HEK293 (cell line): ENCODE results near the gene FAM168A.

Source experiments
- CTCF ChIA-PET: fragments of 350-600 bp; formaldehyde crosslinking; extraction: SDS; loops from one replicate; lab custom pipeline; 2021; ENCODE audit warnings: antibody characterized with exemption; lab: Yijun Ruan, JAX
- POLR2A ChIA-PET: fragments of 300-600 bp; formaldehyde crosslinking; extraction: SDS; loops from one replicate; lab custom pipeline; 2020; ENCODE audit warnings: antibody characterized with exemption, inconsistent platforms; lab: Yijun Ruan, JAX
- H3K27ac ChIP-seq: fragments of 200-500 bp; sonication (Bioruptor generic); 2 replicates; pipeline ENCODE4 v1.5.1; 2014; ENCODE audit warnings: low read depth, low read length, control low read depth, inconsistent platforms; ENCODE audit errors: extremely low read depth
- H3K36me3 ChIP-seq, 2 experiments: fragments of 200-500 bp in 1 of 2; sonication (Bioruptor generic) in 1 of 2; 1 replicate in 1 of 2; 2 replicates in 1 of 2; pipeline ENCODE4 v1.5.1; 2014 to 2017; ENCODE audit warnings: inconsistent platforms in 2 of 2, low read length in 2 of 2; ENCODE audit not compliant: control insufficient read depth in 2 of 2, insufficient read depth in 1 of 2
- H3K4me1 ChIP-seq: fragments of 200-500 bp; sonication (Bioruptor generic); 2 replicates; pipeline ENCODE4 v1.5.1; 2014; ENCODE audit warnings: mild to moderate bottlenecking, low read length, inconsistent platforms; ENCODE audit not compliant: control insufficient read depth, insufficient read depth
- H3K4me3 ChIP-seq: 2 replicates; pipeline ENCODE4 v1.5.1; 2011; ENCODE audit warnings: low read depth, mild to moderate bottlenecking, control low read depth, low read length, moderate library complexity
- H3K9me3 ChIP-seq: fragments of 200-500 bp; sonication (Bioruptor generic); 2 replicates; pipeline ENCODE4 v1.5.1; 2014; ENCODE audit warnings: low read depth, low read length, inconsistent platforms; ENCODE audit not compliant: control insufficient read depth, insufficient read depth
- KLF1 ChIP-seq: fragments of 450-650 bp; formaldehyde crosslinking; IDR thresholded peaks from 2 replicates; pipeline ENCODE4 v1.5.1; 2016; ENCODE audit warnings: missing biosample characterization, missing genetic modification characterization
- SETDB1 ChIP-seq: IDR thresholded peaks from one replicate; pipeline ENCODE4 v1.6.1; 2017; ENCODE audit warnings: mild to moderate bottlenecking, low read length, moderate library complexity, mixed read lengths; ENCODE audit not compliant: insufficient read length
- SP3 ChIP-seq: fragments of 450-650 bp; formaldehyde crosslinking; IDR thresholded peaks from 2 replicates; pipeline ENCODE4 v1.5.1; 2016; ENCODE audit warnings: missing biosample characterization, missing genetic modification characterization
- TCF7L2 ChIP-seq: IDR thresholded peaks from 2 replicates; pipeline ENCODE4 v1.6.1; 2011; ENCODE audit warnings: low read depth, mild to moderate bottlenecking, inconsistent platforms, low read length, moderate library complexity, borderline replicate concordance
- TRIM28 ChIP-seq: IDR thresholded peaks from 2 replicates; pipeline ENCODE4 v1.6.1; 2011; ENCODE audit warnings: low read length, control low read depth, borderline replicate concordance
- ZBTB1 ChIP-seq: fragments of 450-650 bp; formaldehyde crosslinking; IDR thresholded peaks from 2 replicates; pipeline ENCODE4 v1.5.1; 2016; ENCODE audit warnings: missing biosample characterization, missing genetic modification characterization
- ZIC2 ChIP-seq: fragments of 450-650 bp; formaldehyde crosslinking; IDR thresholded peaks from 2 replicates; pipeline ENCODE4 v1.5.1; 2016; ENCODE audit warnings: missing biosample characterization, missing genetic modification characterization
- ZNF138 ChIP-seq: fragments of 450-650 bp; formaldehyde crosslinking; IDR thresholded peaks from 2 replicates; pipeline ENCODE4 v1.5.1; 2016; ENCODE audit warnings: missing biosample characterization, missing genetic modification characterization, borderline replicate concordance
- ZNF202 ChIP-seq: fragments of 450-650 bp; formaldehyde crosslinking; IDR thresholded peaks from 2 replicates; pipeline ENCODE4 v1.5.1; 2016; ENCODE audit warnings: missing biosample characterization, missing genetic modification characterization, borderline replicate concordance
- ZNF214 ChIP-seq: fragments of 450-650 bp; formaldehyde crosslinking; IDR thresholded peaks from 2 replicates; pipeline ENCODE4 v1.5.1; 2017; ENCODE audit warnings: missing biosample characterization, mild to moderate bottlenecking, missing genetic modification characterization, borderline replicate concordance
- ZNF221 ChIP-seq: fragments of 450-650 bp; formaldehyde crosslinking; IDR thresholded peaks from 2 replicates; pipeline ENCODE4 v1.5.1; 2017; ENCODE audit warnings: missing biosample characterization, missing genetic modification characterization, borderline replicate concordance
- ZNF223 ChIP-seq: fragments of 450-650 bp; formaldehyde crosslinking; IDR thresholded peaks from 2 replicates; pipeline ENCODE4 v1.5.1; 2016; ENCODE audit warnings: missing biosample characterization, missing genetic modification characterization
- ZNF23 ChIP-seq: fragments of 450-650 bp; formaldehyde crosslinking; IDR thresholded peaks from 2 replicates; pipeline ENCODE4 v1.5.1; 2016; ENCODE audit warnings: missing biosample characterization, missing genetic modification characterization, borderline replicate concordance
- ZNF423 ChIP-seq: fragments of 450-650 bp; formaldehyde crosslinking; IDR thresholded peaks from 2 replicates; pipeline ENCODE4 v1.5.1; 2016; ENCODE audit warnings: missing biosample characterization, missing genetic modification characterization
- ZNF529 ChIP-seq: fragments of 450-650 bp; formaldehyde crosslinking; IDR thresholded peaks from 2 replicates; pipeline ENCODE4 v1.5.1; 2017; ENCODE audit warnings: missing genetic modification characterization, missing biosample characterization; ENCODE audit not compliant: insufficient replicate concordance
- ZNF747 ChIP-seq: fragments of 450-650 bp; formaldehyde crosslinking; IDR thresholded peaks from 2 replicates; pipeline ENCODE4 v1.5.1; 2016; ENCODE audit warnings: missing biosample characterization, missing genetic modification characterization
- ZNF785 ChIP-seq: fragments of 450-650 bp; formaldehyde crosslinking; IDR thresholded peaks from 2 replicates; pipeline ENCODE4 v1.5.1; 2016; ENCODE audit warnings: missing biosample characterization, missing genetic modification characterization
- ZSCAN30 ChIP-seq: fragments of 450-650 bp; IDR thresholded peaks from 2 replicates; pipeline ENCODE4 v1.5.1; 2018; ENCODE audit warnings: missing biosample characterization, mild to moderate bottlenecking, missing genetic modification characterization, moderate library complexity
- TF ChIP-seq, protein P1 (sequence below): fragments of 450-650 bp; formaldehyde crosslinking; IDR thresholded peaks from 2 replicates; pipeline ENCODE4 v1.5.1; 2016; ENCODE audit warnings: missing biosample characterization, missing genetic modification characterization
- TF ChIP-seq, protein P2 (sequence below): fragments of 450-650 bp; formaldehyde crosslinking; IDR thresholded peaks from 2 replicates; pipeline ENCODE4 v1.5.1; 2016; ENCODE audit warnings: missing biosample characterization, missing genetic modification characterization
- TF ChIP-seq, protein P3 (sequence below): fragments of 450-650 bp; formaldehyde crosslinking; IDR thresholded peaks from 2 replicates; pipeline ENCODE4 v1.5.1; 2016; ENCODE audit warnings: missing biosample characterization, missing genetic modification characterization
- TF ChIP-seq, protein P4 (sequence below): fragments of 450-650 bp; formaldehyde crosslinking; IDR thresholded peaks from 2 replicates; pipeline ENCODE4 v1.5.1; 2016; ENCODE audit warnings: missing biosample characterization, missing genetic modification characterization

Gene FAM168A

DNA sequence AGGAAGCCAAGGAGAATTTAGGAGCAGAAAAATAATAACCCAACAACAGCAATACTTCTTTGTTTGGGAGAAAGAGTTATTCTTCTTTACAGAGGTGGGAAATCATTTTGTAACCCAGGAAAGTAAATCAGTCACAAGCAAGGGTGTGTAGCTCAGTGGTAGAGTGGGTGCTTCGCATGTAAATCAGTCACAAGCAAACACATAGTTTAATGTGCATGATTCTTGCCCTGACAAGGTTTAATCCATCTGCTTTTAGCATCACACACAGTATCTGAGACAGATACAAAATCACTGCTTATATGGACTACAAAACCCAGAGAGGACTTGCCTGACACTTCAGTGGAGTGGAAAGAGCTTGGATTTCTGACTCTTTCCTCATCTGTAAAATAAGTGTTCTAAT is 139.7 kb downstream of the FAM168A start:
- ChIA-PET CTCF (interaction anchor here (1.0 kb wide), 1 partner anchor 9 kb away, joined by 7 read pairs; no protein-coding TSS in a partner anchor), POLR2A (interaction anchor here (0.6 to 0.7 kb wide), 2 partner anchors 38 to 1280 kb away, joined by 5 to 7 read pairs; no protein-coding TSS in a partner anchor)
- Histone ChIP-seq H3K9me3 (no peaks in the 10 kb centered on the region), H3K27ac (no peak overlapping the region), H3K4me3 (no peak overlapping the region), H3K36me3 (no peaks in the 10 kb centered on the region), H3K4me1 (no peaks in the 10 kb centered on the region; the same call in 1 of the 2 replicates)
- TF ChIP-seq ZNF223 (tag by site-specific recombination), result no peak
- TF ChIP-seq, protein P1, sequence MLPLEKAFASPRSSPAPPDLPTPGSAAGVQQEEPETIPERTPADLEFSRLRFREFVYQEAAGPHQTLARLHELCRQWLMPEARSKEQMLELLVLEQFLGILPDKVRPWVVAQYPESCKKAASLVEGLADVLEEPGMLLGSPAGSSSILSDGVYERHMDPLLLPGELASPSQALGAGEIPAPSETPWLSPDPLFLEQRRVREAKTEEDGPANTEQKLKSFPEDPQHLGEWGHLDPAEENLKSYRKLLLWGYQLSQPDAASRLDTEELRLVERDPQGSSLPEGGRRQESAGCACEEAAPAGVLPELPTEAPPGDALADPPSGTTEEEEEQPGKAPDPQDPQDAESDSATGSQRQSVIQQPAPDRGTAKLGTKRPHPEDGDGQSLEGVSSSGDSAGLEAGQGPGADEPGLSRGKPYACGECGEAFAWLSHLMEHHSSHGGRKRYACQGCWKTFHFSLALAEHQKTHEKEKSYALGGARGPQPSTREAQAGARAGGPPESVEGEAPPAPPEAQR (tag by site-specific recombination), result no peak

DNA sequence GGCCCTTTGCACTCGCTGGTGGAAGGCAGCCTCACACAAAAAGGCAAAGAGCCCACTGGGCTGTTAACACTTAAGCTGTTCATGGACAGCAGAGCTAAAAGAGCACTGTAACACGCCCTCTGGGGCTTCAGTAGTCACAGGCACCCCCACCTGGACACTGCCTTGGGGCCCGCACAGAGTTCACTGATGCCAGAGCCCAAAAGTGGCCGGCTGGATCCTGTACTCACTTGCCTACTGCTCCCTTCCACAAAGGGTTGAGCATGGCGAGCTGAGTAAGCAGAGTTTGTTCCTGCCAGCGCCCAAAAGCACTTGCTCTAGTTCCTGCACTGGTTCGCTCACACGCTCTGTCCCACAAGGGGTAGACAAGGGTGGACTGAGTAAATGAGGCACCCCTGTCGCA is 142.9 kb downstream of the FAM168A start:
- ChIA-PET CTCF (interaction anchor here (1.2 kb wide), 1 partner anchor 19 kb away, joined by 3 read pairs; no protein-coding TSS in a partner anchor), POLR2A (no interaction called here)
- no peak overlapping the region for H3K4me3 ChIP-seq
- H3K27ac ChIP-seq, result no peak overlapping the region
- H3K36me3 ChIP-seq, result no peaks in the 10 kb centered on the region
- no peaks in the 10 kb centered on the region for H3K9me3 ChIP-seq
- TF ChIP-seq ZNF423, result no peak
- TF ChIP-seq TCF7L2, result no peak
- no peak for TF ChIP-seq TRIM28
- no peak for TF ChIP-seq KLF1 (tag by site-specific recombination)
- TF ChIP-seq, protein P2, sequence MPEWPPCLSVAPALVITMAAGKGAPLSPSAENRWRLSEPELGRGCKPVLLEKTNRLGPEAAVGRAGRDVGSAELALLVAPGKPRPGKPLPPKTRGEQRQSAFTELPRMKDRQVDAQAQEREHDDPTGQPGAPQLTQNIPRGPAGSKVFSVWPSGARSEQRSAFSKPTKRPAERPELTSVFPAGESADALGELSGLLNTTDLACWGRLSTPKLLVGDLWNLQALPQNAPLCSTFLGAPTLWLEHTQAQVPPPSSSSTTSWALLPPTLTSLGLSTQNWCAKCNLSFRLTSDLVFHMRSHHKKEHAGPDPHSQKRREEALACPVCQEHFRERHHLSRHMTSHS (tag by site-specific recombination), result no peak
- TF ChIP-seq ZNF214 (tag by site-specific recombination), result no peak
- TF ChIP-seq SETDB1, result no peak
- no peak for TF ChIP-seq ZNF138 (tag by site-specific recombination)
- no peak for TF ChIP-seq ZIC2 (tag by site-specific recombination)
- TF ChIP-seq ZNF785 (tag by site-specific recombination), result no peak
- no peak for TF ChIP-seq ZNF221 (tag by site-specific recombination)
- TF ChIP-seq, protein P3, sequence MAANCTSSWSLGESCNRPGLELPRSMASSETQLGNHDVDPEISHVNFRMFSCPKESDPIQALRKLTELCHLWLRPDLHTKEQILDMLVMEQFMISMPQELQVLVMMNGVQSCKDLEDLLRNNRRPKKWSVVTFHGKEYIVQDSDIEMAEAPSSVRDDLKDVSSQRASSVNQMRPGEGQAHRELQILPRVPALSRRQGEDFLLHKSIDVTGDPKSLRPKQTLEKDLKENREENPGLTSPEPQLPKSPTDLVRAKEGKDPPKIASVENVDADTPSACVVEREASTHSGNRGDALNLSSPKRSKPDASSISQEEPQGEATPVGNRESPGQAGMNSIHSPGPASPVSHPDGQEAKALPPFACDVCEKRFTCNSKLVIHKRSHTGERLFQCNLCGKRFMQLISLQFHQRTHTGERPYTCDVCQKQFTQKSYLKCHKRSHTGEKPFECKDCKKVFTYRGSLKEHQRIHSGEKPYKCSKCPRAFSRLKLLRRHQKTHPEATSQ, result no peak
- no peak for TF ChIP-seq ZNF202 (tag by site-specific recombination)
- TF ChIP-seq, protein P4, sequence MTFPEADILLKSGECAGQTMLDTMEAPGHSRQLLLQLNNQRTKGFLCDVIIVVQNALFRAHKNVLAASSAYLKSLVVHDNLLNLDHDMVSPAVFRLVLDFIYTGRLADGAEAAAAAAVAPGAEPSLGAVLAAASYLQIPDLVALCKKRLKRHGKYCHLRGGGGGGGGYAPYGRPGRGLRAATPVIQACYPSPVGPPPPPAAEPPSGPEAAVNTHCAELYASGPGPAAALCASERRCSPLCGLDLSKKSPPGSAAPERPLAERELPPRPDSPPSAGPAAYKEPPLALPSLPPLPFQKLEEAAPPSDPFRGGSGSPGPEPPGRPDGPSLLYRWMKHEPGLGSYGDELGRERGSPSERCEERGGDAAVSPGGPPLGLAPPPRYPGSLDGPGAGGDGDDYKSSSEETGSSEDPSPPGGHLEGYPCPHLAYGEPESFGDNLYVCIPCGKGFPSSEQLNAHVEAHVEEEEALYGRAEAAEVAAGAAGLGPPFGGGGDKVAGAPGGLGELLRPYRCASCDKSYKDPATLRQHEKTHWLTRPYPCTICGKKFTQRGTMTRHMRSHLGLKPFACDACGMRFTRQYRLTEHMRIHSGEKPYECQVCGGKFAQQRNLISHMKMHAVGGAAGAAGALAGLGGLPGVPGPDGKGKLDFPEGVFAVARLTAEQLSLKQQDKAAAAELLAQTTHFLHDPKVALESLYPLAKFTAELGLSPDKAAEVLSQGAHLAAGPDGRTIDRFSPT (tag by site-specific recombination), result no peak
- no peak for TF ChIP-seq ZNF23
- TF ChIP-seq ZNF747 (tag by site-specific recombination), result no peak
- TF ChIP-seq ZBTB1 (tag by site-specific recombination), result no peak
- no peak for TF ChIP-seq SP3 (tag by site-specific recombination)
- TF ChIP-seq ZSCAN30 (tag by site-specific recombination), result no peak
- TF ChIP-seq ZNF529 (tag by site-specific recombination), result no peak
- no peaks in the 10 kb centered on the region; the same call in 1 of the 2 replicates for H3K4me1 ChIP-seq
